NCI-H1417 treated with DMSO at 0.1 percent for 48 hours (cell line): ENCODE results near the gene AVPR2.

Source experiments
- DNase-seq: peaks from one replicate; lab custom pipeline; 2025; lab: John Stamatoyannopoulos, UW

Gene AVPR2

GRCh38 chrX:153871451-153871850 is 33.0 kb upstream of the AVPR2 start:
- DNase-seq = no peak

- no peak for DNase-seq
These were observed 32.3 kb upstream of the AVPR2 start for GRCh38 chrX:153871946-153872878.

- no peak for DNase-seq
These were observed 31.0 kb upstream of the AVPR2 start for GRCh38 chrX:153873282-153874084.

- DNase-seq = no peak
These were observed 30.4 kb upstream of the AVPR2 start for GRCh38 chrX:153874085-153874365.

GRCh38 chrX:153874366-153875125 is 29.9 kb upstream of the AVPR2 start:
- DNase-seq = no peak

GRCh38 chrX:153875391-153876111 is 28.9 kb upstream of the AVPR2 start:
- no peak for DNase-seq

- DNase-seq = no peak
These were observed 28.4 kb upstream of the AVPR2 start for GRCh38 chrX:153876112-153876491.

GRCh38 chrX:153877571-153878261 is 26.8 kb upstream of the AVPR2 start:
- DNase-seq = no peak

GRCh38 chrX:153878345-153878744 is 26.1 kb upstream of the AVPR2 start:
- DNase-seq = no peak

- peak; percentile 33 for DNase-seq
These were observed 25.4 kb upstream of the AVPR2 start for GRCh38 chrX:153878969-153879653.

- no peak for DNase-seq
These were observed 24.6 kb upstream of the AVPR2 start for GRCh38 chrX:153879741-153880439.

GRCh38 chrX:153880440-153880815 is 24.0 kb upstream of the AVPR2 start:
- DNase-seq = no peak

- DNase-seq = no peak
These were observed 23.2 kb upstream of the AVPR2 start for GRCh38 chrX:153881281-153881680.

GRCh38 chrX:153882086-153882498 is 22.4 kb upstream of the AVPR2 start:
- no peak for DNase-seq

- no peak for DNase-seq
These were observed 21.9 kb upstream of the AVPR2 start for GRCh38 chrX:153882557-153882956.

- DNase-seq = no peak
These were observed 21.2 kb upstream of the AVPR2 start for GRCh38 chrX:153883163-153883843.

- no peak for DNase-seq
These were observed 20.3 kb upstream of the AVPR2 start for GRCh38 chrX:153884136-153884535.

GRCh38 chrX:153884590-153884989 is 19.9 kb upstream of the AVPR2 start:
- DNase-seq = no peak

GRCh38 chrX:153885208-153885787 is 19.2 kb upstream of the AVPR2 start:
- no peak for DNase-seq
